Measurements from ENCODE around the gene DENND4A.

DENND4A gene

GRCh38 chr15:65660927-65661326 lies 131.2 kb downstream of the DENND4A start:
- DNase-seq, result no peak

DNA sequence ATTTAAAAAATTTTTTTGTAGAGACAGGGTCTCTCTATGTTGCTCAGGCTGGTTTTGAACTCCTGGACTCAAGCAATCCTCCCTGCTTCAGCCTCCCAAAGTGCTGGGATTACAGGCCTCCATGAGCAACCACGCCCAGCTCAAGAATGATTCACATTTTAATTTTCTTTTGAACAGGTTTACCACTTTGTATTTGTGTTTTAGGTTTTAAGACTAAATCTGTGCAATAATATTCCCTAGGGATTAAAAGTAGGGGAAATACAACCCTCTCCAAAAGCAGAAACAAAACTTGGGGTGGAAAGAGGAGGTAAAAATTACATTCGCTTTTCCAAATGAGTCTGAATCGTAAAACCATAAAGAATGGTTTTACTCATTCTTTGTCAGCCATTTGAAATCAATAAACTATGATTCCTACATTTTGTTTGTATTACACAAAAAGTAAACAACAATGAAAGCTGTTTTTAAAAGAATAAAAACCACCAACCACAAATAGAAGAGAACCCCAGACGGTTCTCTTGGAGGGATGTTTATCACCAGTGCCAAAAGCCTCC lies 132.5 kb downstream of the DENND4A start:
- no peak for DNase-seq

DNA sequence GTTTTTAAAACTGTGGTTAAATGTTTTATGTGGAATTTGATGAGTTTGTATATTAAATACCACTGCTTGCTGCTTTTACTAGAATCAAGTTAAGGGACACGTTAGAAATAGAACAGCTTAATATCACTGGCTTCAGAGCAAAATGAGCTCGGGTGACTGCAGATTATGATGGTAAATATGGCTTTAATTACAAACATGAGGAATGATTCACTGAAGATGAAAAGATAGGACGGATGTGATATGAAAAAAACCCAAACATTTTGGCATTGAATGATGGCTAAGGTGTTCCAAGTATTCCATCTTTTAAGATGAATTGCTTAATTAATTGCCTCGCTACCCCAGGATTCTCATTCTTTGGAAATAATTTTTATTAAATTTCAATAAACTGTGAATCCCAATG lies 136.6 kb downstream of the DENND4A start:
- no peak for DNase-seq

DNA sequence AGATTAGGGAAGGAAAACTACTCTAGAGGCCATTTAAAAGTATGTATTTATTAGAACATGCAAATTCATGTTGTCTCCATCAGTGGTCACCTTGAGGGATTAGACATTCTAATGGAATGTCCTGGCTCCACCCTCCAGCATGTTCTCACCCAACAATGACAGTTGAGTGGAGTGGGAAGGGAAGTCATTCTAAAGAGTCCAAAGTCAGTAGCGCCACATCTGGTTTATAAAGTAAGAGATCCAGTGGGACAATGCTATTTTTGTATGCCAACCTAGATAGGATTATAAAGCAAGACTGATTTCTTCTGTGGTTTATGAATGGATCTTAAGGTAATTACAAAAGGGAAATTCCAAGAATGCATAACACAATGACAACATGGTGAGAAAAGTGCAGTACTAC lies 137.1 kb downstream of the DENND4A start:
- DNase-seq, result no peak

DNA sequence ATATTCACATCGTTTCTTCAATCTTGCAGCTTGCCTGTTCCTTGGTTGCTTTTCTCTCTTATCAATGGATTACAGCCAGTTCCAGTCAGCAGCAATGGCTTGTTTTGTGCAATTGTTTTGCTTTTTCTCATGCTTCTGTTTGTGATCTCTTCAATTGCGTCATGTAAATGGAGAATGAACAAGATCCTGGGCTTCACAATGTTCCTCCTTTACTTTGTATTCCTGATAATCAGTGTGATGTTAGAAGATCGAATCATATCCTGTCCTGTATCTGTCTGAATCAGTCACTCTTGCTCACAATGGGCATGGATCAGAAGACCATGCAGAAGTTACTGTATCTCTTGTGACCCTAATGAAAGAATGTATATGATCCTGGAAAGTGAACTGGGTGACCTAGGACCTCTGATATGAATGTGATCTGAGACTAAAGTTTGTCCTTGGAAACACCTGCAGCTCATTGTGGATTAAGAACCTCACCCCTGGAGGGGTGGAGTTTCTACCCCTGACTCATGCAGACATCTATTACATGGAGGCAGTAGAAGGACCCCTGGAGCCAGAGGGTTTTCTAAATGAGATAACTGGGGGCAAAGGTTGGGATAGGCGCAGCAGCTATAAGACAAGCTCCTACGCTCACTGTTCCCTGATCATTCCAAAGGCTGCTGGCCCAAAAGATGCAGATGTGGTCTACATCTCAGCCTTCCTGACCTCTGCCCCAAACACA lies 138.1 kb downstream of the DENND4A start:
- no peak for DNase-seq

DNA sequence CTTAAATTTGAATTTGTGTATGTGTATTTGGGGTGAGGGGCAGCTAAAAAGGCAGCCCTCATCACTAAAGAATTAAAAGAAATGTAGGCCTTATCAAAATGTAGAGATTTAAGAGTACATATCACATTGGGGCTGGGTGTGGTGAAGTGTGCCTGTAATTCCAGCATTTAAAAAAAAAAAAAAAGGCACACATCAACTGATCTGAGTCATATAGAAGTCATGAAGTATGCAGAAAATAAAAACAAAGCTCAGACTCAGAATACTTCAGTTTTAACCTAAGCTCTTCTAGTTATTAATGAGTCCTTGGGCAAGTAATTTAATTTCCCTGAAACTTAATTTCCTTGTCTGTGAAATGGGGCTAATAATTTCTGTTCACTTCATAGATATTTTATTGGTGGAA lies 138.8 kb downstream of the DENND4A start:
- no peak for DNase-seq

DNA sequence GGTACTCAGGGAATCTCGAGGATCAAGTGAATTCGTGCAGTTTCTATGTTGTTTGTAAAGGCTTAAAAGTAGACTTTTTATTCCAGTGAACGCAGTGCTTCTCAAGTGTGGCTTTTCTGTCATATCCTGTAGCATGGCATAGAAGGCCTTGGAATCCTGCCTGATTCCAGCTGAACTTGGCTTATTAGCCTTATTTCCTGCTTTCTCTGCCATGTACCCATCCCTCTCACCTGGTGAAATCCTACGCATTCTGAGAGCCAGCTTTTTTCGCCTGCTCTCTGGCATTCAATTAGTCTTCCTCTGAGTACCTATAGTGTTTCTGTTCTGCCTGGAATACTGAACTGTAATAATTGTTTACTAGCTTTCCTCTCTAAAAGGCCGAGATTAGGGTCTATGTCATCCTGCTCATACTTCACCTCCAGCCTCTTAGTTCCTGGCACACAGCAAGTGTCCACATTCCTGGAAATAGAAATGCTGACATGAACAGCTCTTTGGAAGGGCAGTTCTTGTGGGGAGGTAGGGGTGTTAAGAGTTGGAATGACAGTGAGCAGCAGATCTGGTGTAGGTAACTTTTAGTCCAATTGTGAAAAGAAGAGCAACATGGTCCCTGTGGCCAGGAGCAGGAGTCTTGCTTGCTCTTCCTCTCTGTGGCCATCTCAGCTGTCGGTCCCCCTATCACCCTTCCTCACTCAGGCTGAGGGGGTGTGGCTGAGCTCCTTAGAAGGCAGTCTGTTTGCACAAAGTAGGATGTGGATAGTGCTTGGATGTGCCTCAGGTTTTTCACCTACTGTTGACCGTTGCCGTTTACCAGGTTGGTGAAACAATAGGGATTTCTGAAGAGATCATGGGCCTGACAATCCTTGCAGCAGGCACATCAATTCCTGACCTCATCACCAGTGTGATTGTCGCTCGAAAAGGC lies 140.0 kb downstream of the DENND4A start:
- no peak for DNase-seq

DNA sequence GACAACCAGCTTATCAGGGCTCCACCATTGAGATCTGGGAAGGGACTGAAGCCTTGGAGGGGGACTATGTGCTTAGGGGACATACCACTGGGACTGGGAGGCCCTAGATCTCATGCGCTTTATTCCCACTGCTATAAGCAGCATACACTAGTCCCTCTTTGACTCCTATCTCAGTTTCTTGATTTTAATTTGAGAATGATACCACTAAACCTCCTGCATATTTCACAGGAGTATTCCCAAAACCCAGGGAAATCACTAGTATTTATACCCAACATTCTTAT lies 141.1 kb downstream of the DENND4A start:
- no peak for DNase-seq

GRCh38 chr15:65650312-65651041 lies 141.6 kb downstream of the DENND4A start:
- DNase-seq, result no peak

- DNase-seq, result no peak
These were observed 145.6 kb downstream of the DENND4A start for GRCh38 chr15:65646486-65646885.

DNA sequence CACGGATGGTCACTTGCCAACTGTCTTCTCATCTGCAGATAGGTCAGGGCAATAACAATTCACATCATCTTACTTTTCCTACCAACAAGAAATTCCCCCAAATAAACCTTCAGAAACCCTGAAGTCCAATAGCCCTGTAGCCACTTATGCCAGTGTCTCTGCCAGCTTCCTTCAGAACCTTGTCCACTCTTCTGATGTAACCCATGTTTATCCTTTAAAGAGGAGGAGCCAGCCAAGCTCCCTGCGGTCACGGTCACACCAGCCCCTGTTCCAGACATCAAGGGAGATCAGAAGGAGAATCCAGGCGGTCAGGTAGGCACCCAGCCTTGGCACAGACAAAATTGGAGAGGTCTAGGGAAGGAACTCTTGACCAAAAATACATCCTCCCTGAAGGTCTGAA lies 146.7 kb downstream of the DENND4A start:
- DNase-seq, result no peak

DNA sequence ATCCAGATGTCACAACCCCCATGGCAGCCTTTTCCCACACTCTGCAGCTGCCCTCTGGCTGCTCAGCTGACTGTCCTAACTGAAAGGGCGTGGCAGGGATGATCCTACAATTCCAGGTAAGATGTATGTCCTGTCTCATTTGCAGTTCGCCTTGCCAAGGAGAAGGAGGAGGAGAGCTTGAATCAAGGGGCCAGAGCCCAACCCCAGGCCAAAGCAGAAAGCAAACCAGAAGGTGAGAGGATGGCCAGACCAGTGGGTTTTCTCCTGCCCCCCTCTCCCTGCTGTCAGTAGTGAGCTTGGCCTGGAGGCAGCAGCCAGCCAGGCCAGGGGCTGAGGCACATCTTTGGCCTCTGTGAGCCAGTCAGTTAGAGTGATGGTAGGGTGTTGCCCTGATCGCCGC lies 147.8 kb downstream of the DENND4A start:
- DNase-seq, result no peak

- no peak for DNase-seq
These were observed 149.5 kb downstream of the DENND4A start for GRCh38 chr15:65642594-65642993.

DNA sequence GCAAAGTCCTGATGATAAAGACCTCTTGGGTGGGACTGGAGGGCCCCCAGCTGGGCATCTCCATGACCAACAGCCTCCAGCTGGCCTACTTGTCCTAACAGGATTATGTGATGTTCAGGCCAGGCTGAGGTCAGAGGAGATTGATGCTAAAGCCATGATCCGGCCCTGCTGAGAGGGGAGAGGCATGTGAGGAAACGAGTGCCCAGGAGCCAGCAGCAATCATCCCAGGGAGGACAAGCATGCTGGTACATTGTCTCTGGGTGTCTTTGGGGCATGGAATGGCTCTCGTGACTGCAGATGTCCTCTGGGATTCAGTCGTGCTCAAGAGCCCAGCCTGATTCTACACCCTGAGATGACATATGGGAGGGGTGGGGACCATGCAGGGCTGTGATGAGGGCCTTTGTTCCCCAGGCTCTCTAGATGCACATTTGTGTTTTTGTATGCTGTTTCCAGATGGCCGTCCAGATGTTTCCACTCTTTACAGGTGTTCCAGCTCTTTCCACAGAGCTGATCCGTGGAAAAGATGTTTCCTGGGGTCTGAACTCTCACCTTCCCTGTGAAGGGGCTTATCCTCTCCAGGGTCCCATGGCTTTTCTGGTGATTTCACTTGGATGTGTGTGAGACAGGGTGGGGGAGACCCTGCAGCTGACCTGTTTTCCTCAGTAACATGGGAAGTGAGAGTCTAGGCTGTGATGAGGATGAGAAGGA lies 150.2 kb downstream of the DENND4A start:
- no peak for DNase-seq

GRCh38 chr15:65639509-65639908 lies 152.6 kb downstream of the DENND4A start:
- no peak for DNase-seq

- peak; percentile 60 to 80 for DNase-seq
These were observed 153.4 kb downstream of the DENND4A start for GRCh38 chr15:65638681-65639089.

GRCh38 chr15:65638109-65638508 lies 154.0 kb downstream of the DENND4A start:
- no peak for DNase-seq

DNA sequence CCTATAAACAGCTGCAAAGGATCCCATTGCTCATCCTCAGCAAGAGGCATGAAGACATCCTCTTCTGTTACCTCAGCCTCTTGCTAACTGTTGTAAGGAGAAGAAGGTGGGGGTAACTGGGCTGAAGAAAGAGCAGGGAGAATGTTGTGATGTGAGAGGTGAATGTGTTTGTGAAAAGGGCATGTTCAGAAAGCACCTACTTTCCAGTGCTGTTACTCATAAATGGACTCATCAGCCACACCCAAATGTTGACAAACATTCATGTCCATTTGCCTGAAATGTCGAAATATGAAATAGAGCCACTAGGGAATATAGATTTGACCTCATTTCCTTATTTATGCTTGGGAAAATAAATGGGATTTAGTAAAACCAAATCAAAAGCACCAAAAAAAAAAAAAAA lies 157.7 kb downstream of the DENND4A start:
- no peak for DNase-seq

GRCh38 chr15:65633752-65634151 lies 158.3 kb downstream of the DENND4A start:
- DNase-seq, result no peak

- DNase-seq, result no peak
These were observed 159.2 kb downstream of the DENND4A start for GRCh38 chr15:65632780-65633375.

DNA sequence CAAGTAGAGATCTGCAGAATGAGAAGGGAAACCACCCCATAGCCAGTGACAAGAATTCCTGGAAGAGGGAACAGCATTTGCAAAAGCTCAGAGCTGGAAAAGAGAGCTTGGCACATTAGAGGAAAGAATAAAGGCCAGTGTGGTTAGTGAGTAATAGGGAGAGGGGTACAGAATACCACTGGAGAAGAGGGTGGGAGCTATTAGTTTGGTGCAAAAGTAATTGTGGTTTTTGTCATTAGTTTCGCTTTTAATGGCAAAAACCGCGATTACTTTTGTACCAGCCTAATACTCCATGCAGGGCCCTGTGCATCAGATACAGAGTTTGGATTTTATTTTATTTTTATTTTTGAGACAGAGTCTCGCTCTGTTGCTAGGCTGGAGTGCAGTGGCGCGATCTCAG lies 160.6 kb downstream of the DENND4A start:
- no peak for DNase-seq

DNA sequence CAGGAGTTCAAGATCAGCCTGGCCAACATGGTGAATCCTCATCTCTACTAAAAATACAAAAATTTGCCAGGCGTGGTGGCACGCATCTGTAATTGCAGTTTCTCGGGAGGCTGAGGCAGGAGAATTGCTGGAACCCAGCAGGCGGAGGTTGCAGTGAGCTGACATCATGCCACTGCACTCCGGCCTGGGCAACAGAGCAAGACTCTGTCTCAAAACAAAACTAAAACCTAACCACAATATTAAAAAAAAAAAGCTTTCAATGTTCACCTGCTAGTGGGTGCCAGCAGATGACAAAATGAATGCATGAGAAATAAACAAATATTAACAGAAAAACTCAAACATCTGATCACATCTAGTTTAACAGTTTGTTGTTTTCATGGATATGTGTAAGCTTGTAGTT lies 161.3 kb downstream of the DENND4A start:
- no peak for DNase-seq

Measured in NCI-H526 (cell line).